Keratinocyte (primary cell): Measurements from ENCODE around the gene ARFIP1. TPM values are rescaled to one million over a fixed set of nuclear protein-coding genes. Genes with fewer than 3 reads are reported as not detected.

Experiments used
- DNase-seq: peaks from one replicate; pipeline ENCODE4 v3.0.0-alpha.2; 2011; ENCODE audit warnings: low read depth, missing footprints, low spot score
- FAIRE-seq: peaks from 2 replicates; lab custom pipeline; 2011; peaks lifted over from hg19 to GRCh38; lab: Jason Lieb, UNC
- H2AFZ ChIP-seq: 2 replicates; pipeline ENCODE4 v1.6.0; 2012; ENCODE audit warnings: low read length, control low read depth, inconsistent platforms; ENCODE audit not compliant: control insufficient read depth
- H3K27ac ChIP-seq: 2 replicates; pipeline ENCODE4 v1.5.1; 2011; ENCODE audit warnings: low read length; ENCODE audit not compliant: control insufficient read depth, insufficient read depth
- H3K27me3 ChIP-seq: 3 replicates; pipeline ENCODE4 v1.6.0; 2011; ENCODE audit warnings: low read length; ENCODE audit not compliant: control insufficient read depth, insufficient read depth; ENCODE audit errors: extremely low read depth
- H3K36me3 ChIP-seq, 2 experiments: 2 replicates in 1 of 2; 3 replicates in 1 of 2; pipeline ENCODE4 v1.5.1; 2011; ENCODE audit warnings: low read length in 2 of 2, mild to moderate bottlenecking in 1 of 2; ENCODE audit not compliant: control insufficient read depth in 2 of 2, insufficient read depth in 2 of 2; ENCODE audit errors: extremely low read depth in 1 of 2
- H3K4me1 ChIP-seq: 3 replicates; pipeline ENCODE4 v1.5.1; 2011; ENCODE audit warnings: low read length; ENCODE audit not compliant: control insufficient read depth, insufficient read depth; ENCODE audit errors: extremely low read depth
- H3K4me2 ChIP-seq: 3 replicates; pipeline ENCODE4 v1.6.0; 2011; ENCODE audit warnings: low read depth, low read length; ENCODE audit not compliant: control insufficient read depth, insufficient read depth; ENCODE audit errors: extremely low read depth
- H3K4me3 ChIP-seq, 3 experiments: fragments of 200-600 bp in 1 of 3; sonication (generic) in 1 of 3; 2 replicates in 2 of 3; 3 replicates in 1 of 3; pipeline ENCODE4 v1.5.1; 2011 to 2016; ENCODE audit warnings: low read length in 3 of 3, mild to moderate bottlenecking in 3 of 3, control low read depth in 2 of 3, inconsistent platforms in 1 of 3, low read depth in 1 of 3, mixed read lengths in 1 of 3, mixed run types in 1 of 3, moderate library complexity in 1 of 3; ENCODE audit not compliant: control insufficient read depth in 2 of 3, insufficient read depth in 2 of 3; ENCODE audit errors: extremely low read depth in 1 of 3
- H3K79me2 ChIP-seq: 2 replicates; pipeline ENCODE4 v1.6.0; 2012; ENCODE audit warnings: low read length; ENCODE audit not compliant: control insufficient read depth, insufficient read depth
- H3K9ac ChIP-seq: 3 replicates; pipeline ENCODE4 v1.6.0; 2011; ENCODE audit warnings: low read length; ENCODE audit not compliant: control insufficient read depth, insufficient read depth; ENCODE audit errors: extremely low read depth
- H3K9me1 ChIP-seq: 3 replicates; pipeline ENCODE4 v1.6.0; 2011; ENCODE audit warnings: low read length; ENCODE audit not compliant: control insufficient read depth, insufficient read depth; ENCODE audit errors: extremely low read depth
- H3K9me3 ChIP-seq: 2 replicates; pipeline ENCODE4 v1.5.1; 2012; ENCODE audit warnings: low read depth, low read length; ENCODE audit not compliant: control insufficient read depth
- H4K20me1 ChIP-seq: 3 replicates; pipeline ENCODE4 v1.6.0; 2011; ENCODE audit warnings: low read length; ENCODE audit not compliant: control insufficient read depth, insufficient read depth; ENCODE audit errors: extremely low read depth
- EZH2 ChIP-seq: IDR thresholded peaks from one replicate; pipeline ENCODE4 v1.6.1; 2012; ENCODE audit warnings: inconsistent platforms, mild to moderate bottlenecking, low read length, moderate library complexity
- dilution Hi-C: fragments of 300-500 bp; cut with MboI; formaldehyde crosslinking; loops from one replicate; pipeline ENCODE4 v1.7.0; 2020; ENCODE audit warnings: low sequenced_read_pairs; ENCODE audit not compliant: extremely low pct_ligation_motif_present
- polyA plus RNA-seq, 5 experiments: library from polyadenylated mRNA; depleted of rRNA in 3 of 5; stranded (reverse) in 3 of 5; stranded (forward) in 1 of 5; unstranded in 1 of 5; fragments of >200 nt; gene quantifications; 1 replicate in 1 of 5; 2 replicates in 3 of 5; 3 replicates in 1 of 5; pipeline versions ENCODE4 v1.2.1 to v1.2.3, GENCODE V29; 2011 to 2012; ENCODE audit warnings: missing spikeins in 2 of 5, low read depth in 1 of 5, low replicate concordance in 1 of 5
- TF ChIP-seq, protein P1 (sequence below), 3 experiments: IDR thresholded peaks in 1 of 3; conservative IDR thresholded peaks in 1 of 3; optimal IDR thresholded peaks in 1 of 3; 2 replicates in 2 of 3; 3 replicates in 1 of 3; pipeline versions ENCODE3 to v1.5.1; 2011; ENCODE audit warnings: low read length in 3 of 3, mild to moderate bottlenecking in 3 of 3, moderate library complexity in 2 of 3, control low read depth in 1 of 3, inconsistent platforms in 1 of 3; ENCODE audit not compliant: insufficient read depth in 2 of 3; ENCODE audit errors: extremely low read depth in 1 of 3

The ARFIP1 gene
- polyA plus RNA-seq, 1 donor (not counting 4 experiments of a cell fraction or from before 2014, with no cell fraction given): 44.4 TPM

- Histone ChIP-seq H2AFZ (no peak overlapping the region), H3K9me3 (no peaks in the 10 kb centered on the region), H3K9me1 (no peaks in the 10 kb centered on the region), H3K4me3 (no peak overlapping the region), H3K27me3 (no peaks in the 10 kb centered on the region), H3K4me1 (no peaks in the 10 kb centered on the region), H3K79me2 (no peaks in the 10 kb centered on the region), H3K4me2 (no peak overlapping the region), H3K27ac (no peak overlapping the region), H3K36me3 (no peaks in the 10 kb centered on the region), H3K9ac (no peak overlapping the region), H4K20me1 (no peaks in the 10 kb centered on the region)
- DNase-seq (no peak), FAIRE-seq (no peak)
- dilution Hi-C loops: no loop called here
- no peak for TF ChIP-seq EZH2
- TF ChIP-seq, protein P1, sequence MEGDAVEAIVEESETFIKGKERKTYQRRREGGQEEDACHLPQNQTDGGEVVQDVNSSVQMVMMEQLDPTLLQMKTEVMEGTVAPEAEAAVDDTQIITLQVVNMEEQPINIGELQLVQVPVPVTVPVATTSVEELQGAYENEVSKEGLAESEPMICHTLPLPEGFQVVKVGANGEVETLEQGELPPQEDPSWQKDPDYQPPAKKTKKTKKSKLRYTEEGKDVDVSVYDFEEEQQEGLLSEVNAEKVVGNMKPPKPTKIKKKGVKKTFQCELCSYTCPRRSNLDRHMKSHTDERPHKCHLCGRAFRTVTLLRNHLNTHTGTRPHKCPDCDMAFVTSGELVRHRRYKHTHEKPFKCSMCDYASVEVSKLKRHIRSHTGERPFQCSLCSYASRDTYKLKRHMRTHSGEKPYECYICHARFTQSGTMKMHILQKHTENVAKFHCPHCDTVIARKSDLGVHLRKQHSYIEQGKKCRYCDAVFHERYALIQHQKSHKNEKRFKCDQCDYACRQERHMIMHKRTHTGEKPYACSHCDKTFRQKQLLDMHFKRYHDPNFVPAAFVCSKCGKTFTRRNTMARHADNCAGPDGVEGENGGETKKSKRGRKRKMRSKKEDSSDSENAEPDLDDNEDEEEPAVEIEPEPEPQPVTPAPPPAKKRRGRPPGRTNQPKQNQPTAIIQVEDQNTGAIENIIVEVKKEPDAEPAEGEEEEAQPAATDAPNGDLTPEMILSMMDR (optimal IDR thresholded peaks at IDR 0.05 in 1 of 3, IDR thresholded peaks at IDR 0.05 in 1 of 3, conservative IDR thresholded peaks at IDR 0.05 in 1 of 3; ENCODE audit: extremely low read depth in 1 of 3, insufficient read depth in 2 of 3, low read length in 3 of 3): no peak
Observed at GRCh38 chr4:152925851-152926250, 146.1 kb downstream of the ARFIP1 start.

GRCh38 chr4:152926959-152927358 lies 147.2 kb downstream of the ARFIP1 start:
- Histone ChIP-seq H2AFZ (no peak overlapping the region), H3K4me1 (no peaks in the 10 kb centered on the region), H3K4me2 (no peak overlapping the region), H3K79me2 (no peaks in the 10 kb centered on the region), H3K9me1 (no peaks in the 10 kb centered on the region), H3K27ac (no peak overlapping the region), H3K9me3 (no peaks in the 10 kb centered on the region), H3K9ac (no peak overlapping the region), H3K4me3 (no peak overlapping the region), H3K27me3 (no peaks in the 10 kb centered on the region), H3K36me3 (no peaks in the 10 kb centered on the region), H4K20me1 (no peaks in the 10 kb centered on the region)
- dilution Hi-C loops: no loop called here
- DNase-seq (no peak), FAIRE-seq (no peak)
- TF ChIP-seq EZH2: no peak
- TF ChIP-seq, protein P1 (optimal IDR thresholded peaks at IDR 0.05 in 1 of 3, IDR thresholded peaks at IDR 0.05 in 1 of 3, conservative IDR thresholded peaks at IDR 0.05 in 1 of 3; ENCODE audit: extremely low read depth in 1 of 3, insufficient read depth in 2 of 3, low read length in 3 of 3): no peak
